ENCODE data around the gene SSTR4.

DNA sequence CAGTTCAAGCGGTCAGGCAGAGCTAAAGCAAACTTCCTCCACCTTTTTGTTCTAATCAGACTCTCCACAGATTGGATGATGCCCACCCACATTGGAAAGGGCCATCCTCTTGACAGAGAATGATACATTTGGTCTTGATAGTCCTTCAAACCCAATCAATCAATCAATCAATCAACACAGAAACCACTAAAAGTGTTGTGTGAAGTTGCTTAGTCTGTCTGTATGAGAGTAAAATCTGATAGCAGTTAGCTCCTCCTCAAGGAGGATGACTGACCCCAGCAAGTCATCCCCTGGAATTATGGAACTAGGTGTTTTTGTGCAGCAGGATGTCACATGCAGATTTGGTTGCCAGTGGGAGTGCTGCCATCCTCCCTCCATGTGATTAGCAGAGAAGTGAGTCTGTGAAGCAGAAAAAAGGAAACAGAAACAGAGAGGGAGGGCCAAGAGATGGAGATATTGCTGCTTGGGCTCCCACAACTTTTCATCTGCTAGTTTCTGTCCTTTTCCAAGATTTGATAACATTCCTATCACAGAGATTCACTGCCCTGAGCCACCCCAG is 32.0 kb upstream of the SSTR4 start:
- TF ChIP-seq POLR2A (IDR thresholded peaks at IDR 0.05) (no peak), POLR2AphosphoS5 (IDR thresholded peaks at IDR 0.05) (no peak), EP300 (IDR thresholded peaks at IDR 0.05) (no peak)
- TF ChIP-seq, protein P1, sequence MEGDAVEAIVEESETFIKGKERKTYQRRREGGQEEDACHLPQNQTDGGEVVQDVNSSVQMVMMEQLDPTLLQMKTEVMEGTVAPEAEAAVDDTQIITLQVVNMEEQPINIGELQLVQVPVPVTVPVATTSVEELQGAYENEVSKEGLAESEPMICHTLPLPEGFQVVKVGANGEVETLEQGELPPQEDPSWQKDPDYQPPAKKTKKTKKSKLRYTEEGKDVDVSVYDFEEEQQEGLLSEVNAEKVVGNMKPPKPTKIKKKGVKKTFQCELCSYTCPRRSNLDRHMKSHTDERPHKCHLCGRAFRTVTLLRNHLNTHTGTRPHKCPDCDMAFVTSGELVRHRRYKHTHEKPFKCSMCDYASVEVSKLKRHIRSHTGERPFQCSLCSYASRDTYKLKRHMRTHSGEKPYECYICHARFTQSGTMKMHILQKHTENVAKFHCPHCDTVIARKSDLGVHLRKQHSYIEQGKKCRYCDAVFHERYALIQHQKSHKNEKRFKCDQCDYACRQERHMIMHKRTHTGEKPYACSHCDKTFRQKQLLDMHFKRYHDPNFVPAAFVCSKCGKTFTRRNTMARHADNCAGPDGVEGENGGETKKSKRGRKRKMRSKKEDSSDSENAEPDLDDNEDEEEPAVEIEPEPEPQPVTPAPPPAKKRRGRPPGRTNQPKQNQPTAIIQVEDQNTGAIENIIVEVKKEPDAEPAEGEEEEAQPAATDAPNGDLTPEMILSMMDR (IDR thresholded peaks at IDR 0.05), result no peak

All from upper lobe of left lung (tissue), 4 donors.